Neural crest cell (in vitro differentiated cells): Measurements from ENCODE around the gene SYT9. TPM values are rescaled to one million over a fixed set of nuclear protein-coding genes. Genes with fewer than 3 reads are reported as not detected.

Source experiments
- DNase-seq: peaks from one replicate; pipeline ENCODE4 v3.0.0; 2021; ENCODE audit warnings: low read depth, mixed read lengths, low spot score
- H3K27ac Mint-ChIP-seq: one replicate; pipeline ENCODE4 v1.8.0; 2021; ENCODE audit warnings: mild to moderate bottlenecking, mixed read lengths; ENCODE audit not compliant: unreplicated experiment
- H3K27me3 Mint-ChIP-seq: 2 replicates; pipeline ENCODE4 v1.8.0; 2021; ENCODE audit warnings: low read depth, mild to moderate bottlenecking, mixed read lengths
- H3K36me3 Mint-ChIP-seq: 2 replicates; pipeline ENCODE4 v1.8.0; 2021; ENCODE audit warnings: low read depth, mild to moderate bottlenecking, mixed read lengths
- H3K4me1 Mint-ChIP-seq: 2 replicates; pipeline ENCODE4 v1.8.0; 2021; ENCODE audit warnings: mixed read lengths
- H3K4me3 Mint-ChIP-seq: one replicate; pipeline ENCODE4 v1.8.0; 2021; ENCODE audit warnings: mild to moderate bottlenecking, mixed read lengths
- H3K9me3 Mint-ChIP-seq: 2 replicates; pipeline ENCODE4 v1.8.0; 2021; ENCODE audit warnings: mixed read lengths
- CTCF ChIP-seq: fragments of 200-600 bp; sonication (generic); conservative IDR thresholded peaks from 2 replicates; pipeline ENCODE4 v1.5.0; 2021; ENCODE audit warnings: antibody characterized with exemption, mild to moderate bottlenecking
- total RNA-seq: library from RNA; stranded (reverse); gene quantifications from 2 replicates; pipeline ENCODE4 v1.2.1, GENCODE V29; 2021

SYT9 gene
- total RNA-seq, 1 donor from 2014 or later, result 0.72 TPM

GRCh38 chr11:7257724-7258123 is 6.0 kb downstream of the SYT9 start:
- Mint-ChIP-seq H3K27me3 (peaks cover 56% of the 10 kb centered on the region), H3K27ac (no peak overlapping the region), H3K9me3 (no peaks in the 10 kb centered on the region), H3K36me3 (no peaks in the 10 kb centered on the region), H3K4me3 (no peak overlapping the region), H3K4me1 (no peaks in the 10 kb centered on the region)
- no peak for DNase-seq
- no peak for TF ChIP-seq CTCF

- H3K27ac Mint-ChIP-seq, result no peak overlapping the region
- TF ChIP-seq CTCF, result no peak
- H3K4me3 Mint-ChIP-seq, result no peak overlapping the region
- no peak for DNase-seq
- no peaks in the 10 kb centered on the region for H3K36me3 Mint-ChIP-seq
- H3K4me1 Mint-ChIP-seq, result no peaks in the 10 kb centered on the region
- peaks cover 21% of the 10 kb centered on the region for H3K27me3 Mint-ChIP-seq
- H3K9me3 Mint-ChIP-seq, result no peaks in the 10 kb centered on the region
These were observed 9.9 kb downstream of the SYT9 start for GRCh38 chr11:7261578-7261977.

- no peak for TF ChIP-seq CTCF
- Mint-ChIP-seq H3K36me3 (no peaks in the 10 kb centered on the region), H3K27ac (no peak overlapping the region), H3K4me3 (no peak overlapping the region), H3K9me3 (no peaks in the 10 kb centered on the region), H3K4me1 (no peaks in the 10 kb centered on the region), H3K27me3 (peaks cover 13% of the 10 kb centered on the region)
- DNase-seq, result no peak
These were observed 11.0 kb downstream of the SYT9 start for GRCh38 chr11:7262672-7263071.

GRCh38 chr11:7263842-7264241 is 12.1 kb downstream of the SYT9 start:
- H3K27me3 Mint-ChIP-seq, result peaks cover 5% of the 10 kb centered on the region
- no peak for TF ChIP-seq CTCF
- H3K4me3 Mint-ChIP-seq, result no peak overlapping the region
- no peak for DNase-seq
- H3K9me3 Mint-ChIP-seq, result no peaks in the 10 kb centered on the region
- no peak overlapping the region for H3K27ac Mint-ChIP-seq
- H3K36me3 Mint-ChIP-seq, result no peaks in the 10 kb centered on the region
- no peaks in the 10 kb centered on the region for H3K4me1 Mint-ChIP-seq

- no peaks in the 10 kb centered on the region for H3K9me3 Mint-ChIP-seq
- DNase-seq, result no peak
- H3K4me3 Mint-ChIP-seq, result no peak overlapping the region
- no peaks in the 10 kb centered on the region for H3K4me1 Mint-ChIP-seq
- H3K27me3 Mint-ChIP-seq, result no peaks in the 10 kb centered on the region
- no peak for TF ChIP-seq CTCF
- H3K36me3 Mint-ChIP-seq, result no peaks in the 10 kb centered on the region
- H3K27ac Mint-ChIP-seq, result no peak overlapping the region
These were observed 17.1 kb downstream of the SYT9 start for GRCh38 chr11:7268758-7269157.

GRCh38 chr11:7270233-7270865 is 18.6 kb downstream of the SYT9 start:
- no peak overlapping the region for H3K4me3 Mint-ChIP-seq
- no peaks in the 10 kb centered on the region for H3K4me1 Mint-ChIP-seq
- no peaks in the 10 kb centered on the region for H3K36me3 Mint-ChIP-seq
- H3K27ac Mint-ChIP-seq, result no peak overlapping the region
- H3K9me3 Mint-ChIP-seq, result no peaks in the 10 kb centered on the region
- H3K27me3 Mint-ChIP-seq, result peaks cover 7% of the 10 kb centered on the region
- TF ChIP-seq CTCF, result no peak
- DNase-seq, result no peak
